NK-92 treated with Interleukin-12 subunit alpha and Interleukin-12 subunit beta, amount 100 ng/mL, for 24 hours (cell line): ENCODE data around the gene ASH1L.
"Not testable (repeated sequence)": the region's sequence is repeated elsewhere in the genome, so short reads cannot be mapped to it uniquely, and the experiment has no call there.

ENCODE experiments used
- DNase-seq: peaks from one replicate; lab custom pipeline; 2025; lab: John Stamatoyannopoulos, UW

Gene ASH1L

GRCh38 chr1:155487541-155487940 is 75.1 kb downstream of the ASH1L start:
- no peak for DNase-seq

GRCh38 chr1:155486952-155487351 is 75.7 kb downstream of the ASH1L start:
- not testable (repeated sequence) for DNase-seq

- DNase-seq, result no peak
Measured at GRCh38 chr1:155485945-155486344, 76.7 kb downstream of the ASH1L start.

- no peak for DNase-seq
Measured at GRCh38 chr1:155485222-155485621, 77.4 kb downstream of the ASH1L start.

GRCh38 chr1:155481741-155482241 is 80.8 kb downstream of the ASH1L start:
- DNase-seq, result no peak

GRCh38 chr1:155479205-155479604 is 83.4 kb downstream of the ASH1L start:
- no peak for DNase-seq

GRCh38 chr1:155478270-155478852 is 84.2 kb downstream of the ASH1L start:
- DNase-seq, result no peak

- no peak for DNase-seq
Measured at GRCh38 chr1:155474146-155474545, 88.5 kb downstream of the ASH1L start.

- DNase-seq, result no peak
Measured at GRCh38 chr1:155473151-155473821, 89.3 kb downstream of the ASH1L start.

- no peak for DNase-seq
Measured at GRCh38 chr1:155472491-155473083, 90.0 kb downstream of the ASH1L start.

- no peak for DNase-seq
Measured at GRCh38 chr1:155471891-155472290, 90.7 kb downstream of the ASH1L start.

GRCh38 chr1:155471026-155471425 is 91.6 kb downstream of the ASH1L start:
- no peak for DNase-seq

GRCh38 chr1:155466996-155467395 is 95.6 kb downstream of the ASH1L start:
- no peak for DNase-seq

- DNase-seq, result no peak
Measured at GRCh38 chr1:155466617-155466972, 96.0 kb downstream of the ASH1L start.

GRCh38 chr1:155463865-155464650 is 98.5 kb downstream of the ASH1L start:
- DNase-seq, result no peak

- DNase-seq, result no peak
Measured at GRCh38 chr1:155458111-155458510, 104.5 kb downstream of the ASH1L start.

- no peak for DNase-seq
Measured at GRCh38 chr1:155457266-155457665, 105.3 kb downstream of the ASH1L start.

GRCh38 chr1:155455588-155456195 is 106.9 kb downstream of the ASH1L start:
- no peak for DNase-seq

GRCh38 chr1:155454096-155454495 is 108.5 kb downstream of the ASH1L start:
- DNase-seq, result no peak

GRCh38 chr1:155453141-155453540 is 109.5 kb downstream of the ASH1L start:
- DNase-seq, result no peak

GRCh38 chr1:155451199-155451598 is 111.4 kb downstream of the ASH1L start:
- no peak for DNase-seq

- not testable (repeated sequence) for DNase-seq
Measured at GRCh38 chr1:155442431-155442830, 120.2 kb downstream of the ASH1L start.
